NCI-H1694 treated with DMSO at 0.1 percent for 48 hours (cell line): Measurements from ENCODE around the gene SH2D4B.
A peak's percentile ranks its signal among the peaks of the same experiment; 100 is the strongest.
"Not testable (repeated sequence)": the region's sequence is repeated elsewhere in the genome, so short reads cannot be mapped to it uniquely, and the experiment has no call there.

ENCODE experiments used
- DNase-seq: peaks from one replicate; lab custom pipeline; 2025; lab: John Stamatoyannopoulos, UW

SH2D4B gene

GRCh38 chr10:80524190-80524909, 13.4 kb upstream of the SH2D4B start:
- no peak for DNase-seq

GRCh38 chr10:80526218-80526617, 11.5 kb upstream of the SH2D4B start:
- DNase-seq: no peak

- no peak for DNase-seq
Observed at GRCh38 chr10:80526742-80527141, 11.0 kb upstream of the SH2D4B start.

- no peak for DNase-seq
Observed at GRCh38 chr10:80528185-80528700, 9.5 kb upstream of the SH2D4B start.

- DNase-seq: no peak
Observed at GRCh38 chr10:80528901-80529300, 8.8 kb upstream of the SH2D4B start.

GRCh38 chr10:80529604-80530003, 8.1 kb upstream of the SH2D4B start:
- DNase-seq: no peak

- DNase-seq: no peak
Observed at GRCh38 chr10:80530251-80530650, 7.5 kb upstream of the SH2D4B start.

- no peak for DNase-seq
Observed at GRCh38 chr10:80530816-80531215, 6.9 kb upstream of the SH2D4B start.

GRCh38 chr10:80532571-80532970, 5.1 kb upstream of the SH2D4B start:
- no peak for DNase-seq

GRCh38 chr10:80534059-80534458, 3.6 kb upstream of the SH2D4B start:
- DNase-seq: not testable (repeated sequence)

GRCh38 chr10:80534646-80535045, 3.1 kb upstream of the SH2D4B start:
- DNase-seq: not testable (repeated sequence)

- no peak for DNase-seq
Observed at GRCh38 chr10:80535671-80536360, 1.9 kb upstream of the SH2D4B start.

GRCh38 chr10:80536361-80536835, 1.3 kb upstream of the SH2D4B start:
- DNase-seq: no peak

GRCh38 chr10:80537086-80537735, 491 bp upstream of the SH2D4B start:
- DNase-seq: no peak

GRCh38 chr10:80538481-80539185, 931 bp downstream of the SH2D4B start:
- no peak for DNase-seq

GRCh38 chr10:80539421-80540031, 1.8 kb downstream of the SH2D4B start:
- DNase-seq: peak; percentile 26

- DNase-seq: no peak
Observed at GRCh38 chr10:80540136-80540535, 2.4 kb downstream of the SH2D4B start.

- no peak for DNase-seq
Observed at GRCh38 chr10:80540618-80540980, 2.9 kb downstream of the SH2D4B start.

GRCh38 chr10:80540981-80541750, 3.5 kb downstream of the SH2D4B start:
- DNase-seq: no peak

GRCh38 chr10:80542053-80542452, 4.4 kb downstream of the SH2D4B start:
- DNase-seq: no peak
